ENCODE measurements around the gene FRMD4A.
"Not testable (repeated sequence)": the region's sequence is repeated elsewhere in the genome, so short reads cannot be mapped to it uniquely, and the experiment has no call there.

FRMD4A gene

GRCh38 chr10:13877154-13877909, 453.4 kb downstream of the FRMD4A start:
- no peak for DNase-seq

- no peak for DNase-seq
Observed at GRCh38 chr10:13873196-13873595, 457.5 kb downstream of the FRMD4A start.

GRCh38 chr10:13872411-13872810, 458.3 kb downstream of the FRMD4A start:
- no peak for DNase-seq

GRCh38 chr10:13871776-13872175, 458.9 kb downstream of the FRMD4A start:
- no peak for DNase-seq

- DNase-seq: no peak
Observed at GRCh38 chr10:13871011-13871410, 459.7 kb downstream of the FRMD4A start.

GRCh38 chr10:13869295-13869664, 461.4 kb downstream of the FRMD4A start:
- no peak for DNase-seq

- no peak for DNase-seq
Observed at GRCh38 chr10:13868528-13869294, 462.0 kb downstream of the FRMD4A start.

GRCh38 chr10:13867822-13868221, 462.9 kb downstream of the FRMD4A start:
- DNase-seq: no peak

- no peak for DNase-seq
Observed at GRCh38 chr10:13865758-13866491, 464.8 kb downstream of the FRMD4A start.

- DNase-seq: not testable (repeated sequence)
Observed at GRCh38 chr10:13865220-13865619, 465.5 kb downstream of the FRMD4A start.

GRCh38 chr10:13862546-13863233, 468.0 kb downstream of the FRMD4A start:
- no peak for DNase-seq

- no peak for DNase-seq
Observed at GRCh38 chr10:13860886-13861285, 469.8 kb downstream of the FRMD4A start.

GRCh38 chr10:13859979-13860654, 470.6 kb downstream of the FRMD4A start:
- no peak for DNase-seq

- no peak for DNase-seq
Observed at GRCh38 chr10:13858709-13859108, 472.0 kb downstream of the FRMD4A start.

GRCh38 chr10:13857451-13857850, 473.3 kb downstream of the FRMD4A start:
- DNase-seq: no peak

- DNase-seq: no peak
Observed at GRCh38 chr10:13853854-13854253, 476.9 kb downstream of the FRMD4A start.

- DNase-seq: no peak
Observed at GRCh38 chr10:13852872-13853271, 477.9 kb downstream of the FRMD4A start.

- no peak for DNase-seq
Observed at GRCh38 chr10:13851906-13852305, 478.8 kb downstream of the FRMD4A start.

- no peak for DNase-seq
Observed at GRCh38 chr10:13848520-13849445, 481.9 kb downstream of the FRMD4A start.

GRCh38 chr10:13847201-13847631, 483.5 kb downstream of the FRMD4A start:
- no peak for DNase-seq

- no peak for DNase-seq
Observed at GRCh38 chr10:13845897-13846296, 484.8 kb downstream of the FRMD4A start.
